NCI-H2227 treated with DMSO at 0.1 percent for 48 hours (cell line): ENCODE data around the gene AVPI1.
"Not testable (repeated sequence)": the region's sequence is repeated elsewhere in the genome, so short reads cannot be mapped to it uniquely, and the experiment has no call there.

Source experiments
- DNase-seq: peaks from one replicate; lab custom pipeline; 2025; lab: John Stamatoyannopoulos, UW

The AVPI1 gene

DNA sequence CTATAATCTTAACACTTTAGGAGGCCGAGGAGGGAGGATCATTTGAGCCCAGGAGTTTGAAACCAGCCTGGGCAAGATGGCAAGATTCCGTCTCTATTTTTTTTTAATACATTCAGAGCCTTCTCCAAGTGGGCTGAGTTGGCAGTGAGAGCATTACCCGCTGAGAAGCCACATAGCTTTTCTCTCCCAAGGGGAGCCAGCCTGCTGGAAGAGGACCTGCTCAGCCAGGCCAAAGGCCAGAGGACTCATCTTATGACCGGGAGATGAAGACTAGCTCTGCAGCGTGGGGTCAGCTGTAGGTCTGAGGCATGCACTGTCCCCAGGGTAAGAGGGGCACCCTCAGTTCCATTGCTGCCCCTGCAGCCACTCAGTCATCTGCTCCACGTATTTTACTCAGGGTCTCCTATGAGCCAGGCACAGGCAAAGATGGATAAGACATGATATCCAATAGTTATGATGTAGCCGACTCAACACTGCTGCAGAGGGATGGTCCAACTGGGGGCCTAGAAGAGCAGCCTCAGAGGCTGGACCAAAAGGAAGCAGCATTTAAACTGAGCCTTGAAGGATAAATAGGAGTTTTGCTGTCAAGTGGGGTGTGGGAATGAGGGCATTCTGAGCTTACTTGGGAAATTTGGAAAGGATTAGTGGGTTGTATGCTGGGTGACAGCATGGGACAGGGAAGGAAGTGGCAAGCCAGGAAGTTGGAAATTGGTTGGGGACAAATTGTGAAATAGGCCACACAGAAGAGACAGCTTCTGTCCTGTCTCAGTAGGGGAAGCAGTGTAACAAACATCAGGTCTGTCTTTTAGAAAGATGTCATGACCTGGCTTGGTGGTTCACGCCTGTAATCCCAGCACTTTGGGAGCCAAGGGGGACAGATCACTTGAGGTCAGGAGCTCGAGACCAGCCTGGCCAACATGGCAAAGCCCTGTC lies 24.9 kb upstream of the AVPI1 start:
- DNase-seq, result no peak

DNA sequence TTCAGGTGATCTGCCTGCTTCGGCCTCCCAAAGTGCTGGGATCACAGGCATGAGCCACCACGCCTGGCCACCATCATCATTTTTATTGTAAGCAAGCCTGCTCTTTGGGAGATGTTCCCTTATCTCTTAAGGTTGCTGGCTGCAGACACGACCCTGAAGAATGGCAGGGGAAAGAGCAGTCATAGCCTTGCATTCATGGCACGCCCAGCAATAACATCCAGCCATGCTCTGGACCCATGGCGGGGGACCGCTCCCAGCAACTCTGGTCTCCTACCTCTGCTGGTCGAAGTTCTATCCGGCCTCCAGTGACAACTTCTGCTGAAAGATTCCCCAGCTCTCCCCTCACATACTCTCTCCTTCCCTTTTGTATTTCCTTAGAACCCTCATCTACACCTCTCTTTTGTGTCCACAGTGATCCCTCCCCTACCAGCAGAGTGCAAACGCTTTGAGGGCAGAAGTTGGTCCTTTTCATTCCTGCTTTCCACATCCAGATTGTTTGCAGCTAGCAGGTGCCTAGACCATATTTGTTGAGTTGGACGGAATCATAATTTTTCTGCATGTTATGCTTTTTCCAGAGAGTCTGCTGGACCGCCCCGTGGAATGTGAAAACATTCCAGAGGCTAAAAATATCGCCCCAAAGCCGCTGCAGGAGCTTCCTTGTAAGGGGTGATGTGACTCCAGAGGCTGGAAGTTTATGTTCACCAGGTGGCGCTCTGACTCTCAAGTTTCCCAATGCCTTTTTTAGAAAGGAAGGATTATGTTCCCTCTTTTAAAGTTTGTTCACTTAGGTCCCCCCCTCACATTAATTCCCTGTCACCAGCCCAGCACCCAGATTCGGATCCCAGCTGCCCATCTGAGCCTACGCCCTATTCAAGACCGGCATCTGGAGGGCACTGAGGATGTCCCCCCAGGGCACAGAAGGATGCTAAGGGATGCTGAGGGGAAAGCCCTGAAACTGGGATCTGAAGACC lies 22.2 kb upstream of the AVPI1 start:
- peak; percentile 6 for DNase-seq

DNA sequence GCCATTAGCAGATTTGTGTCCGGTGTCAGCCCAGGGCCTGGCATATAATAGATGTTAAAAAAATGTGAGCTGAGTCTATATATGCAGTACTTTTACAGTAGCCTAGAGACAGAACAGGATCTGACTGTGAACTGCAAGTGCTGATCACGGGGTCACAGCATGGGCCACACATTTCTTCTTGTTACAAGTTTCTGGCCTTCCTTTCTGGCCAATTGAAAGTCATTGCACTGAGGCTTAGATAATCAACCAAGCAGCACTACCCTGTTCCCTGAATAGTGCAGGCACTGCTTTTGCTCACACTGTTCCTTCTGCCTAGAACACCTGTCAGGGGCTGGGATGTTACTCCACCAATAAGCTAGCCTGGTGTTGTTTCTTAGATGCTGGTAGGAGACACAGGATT lies 21.1 kb upstream of the AVPI1 start:
- no peak for DNase-seq

DNA sequence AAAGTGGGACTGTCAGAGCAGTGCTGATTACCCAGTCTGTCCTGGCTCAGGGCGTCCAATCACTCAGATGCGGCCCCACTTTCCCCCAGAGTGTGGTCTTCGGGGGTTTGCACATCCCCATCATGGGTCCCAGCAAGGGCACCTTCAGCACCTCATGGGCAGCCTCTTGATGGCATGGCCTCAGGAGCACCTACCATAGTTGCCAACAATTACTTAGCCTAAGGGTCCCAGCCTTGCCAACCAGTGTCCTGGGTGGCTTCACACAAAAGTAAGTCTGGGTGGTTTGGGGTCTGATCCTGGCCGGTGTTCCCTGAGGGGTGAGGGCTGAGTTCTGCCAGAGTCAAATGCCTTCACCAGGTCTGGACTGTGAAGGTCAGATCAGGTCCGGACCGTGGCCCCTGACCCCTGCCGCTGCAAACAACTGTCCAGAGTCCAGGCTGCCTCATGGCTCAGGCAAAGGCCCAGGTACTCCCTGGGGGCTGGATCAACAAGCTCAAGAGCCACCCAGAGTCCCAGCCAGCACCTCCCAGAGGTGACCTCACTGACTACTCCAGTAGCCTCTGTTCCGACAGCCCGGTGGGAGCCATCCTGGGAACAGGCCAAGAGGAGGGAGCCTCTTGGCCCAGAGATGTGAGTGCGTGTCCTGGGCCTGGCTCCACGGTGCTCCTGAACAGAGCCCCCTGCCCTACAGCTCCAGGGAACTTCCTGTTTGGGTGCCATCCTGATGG lies 20.3 kb upstream of the AVPI1 start:
- DNase-seq, result no peak

DNA sequence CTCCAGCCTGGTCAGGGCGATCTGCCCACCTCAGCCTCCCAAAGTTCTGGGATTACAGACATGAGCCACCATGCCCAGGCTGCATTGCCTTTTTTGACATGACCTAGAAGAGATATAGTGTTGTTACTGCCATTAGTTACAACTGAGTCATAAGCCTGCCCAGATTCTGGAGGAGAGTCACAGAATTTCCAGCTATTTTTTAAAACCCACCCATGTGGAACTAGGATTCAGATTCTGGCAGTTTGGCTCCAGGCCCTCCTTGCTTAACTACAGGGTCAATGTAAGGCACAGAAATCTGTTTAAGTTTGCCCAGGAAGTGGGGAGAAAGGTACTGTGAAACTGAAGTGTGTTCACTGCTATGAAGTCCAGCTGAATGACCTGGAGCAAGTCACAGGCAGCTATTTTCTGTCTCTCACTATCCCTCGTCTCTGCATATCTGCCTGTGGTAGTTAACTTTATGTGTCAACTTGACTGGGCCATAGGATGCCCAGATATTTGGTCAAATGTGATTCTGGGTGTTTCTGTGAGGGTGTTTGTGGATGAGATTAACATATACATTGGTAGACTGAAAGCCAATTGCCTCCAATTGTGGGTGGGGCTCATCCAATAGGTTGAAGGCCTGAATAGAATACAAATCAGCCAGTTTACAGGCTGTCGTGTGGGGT lies 18.1 kb upstream of the AVPI1 start:
- DNase-seq, result no peak

DNA sequence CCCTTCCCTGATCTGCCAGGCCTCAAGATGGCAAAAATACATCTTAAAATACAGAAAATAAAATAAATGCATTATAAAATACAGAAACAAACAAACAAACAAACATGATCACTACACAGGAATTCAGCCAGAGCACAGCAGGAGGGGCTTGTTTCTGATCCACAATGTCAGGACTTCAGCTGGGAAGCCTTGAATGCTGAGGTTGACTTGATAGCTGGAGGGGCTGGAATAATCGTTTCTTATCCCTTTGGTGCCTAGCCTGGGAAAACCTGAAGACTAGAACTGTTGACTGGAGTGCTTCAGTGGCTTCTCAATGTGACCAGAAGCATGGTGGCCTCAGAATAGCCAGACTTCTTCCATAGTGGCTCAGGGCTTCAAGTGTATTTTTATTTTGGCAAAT lies 17.3 kb upstream of the AVPI1 start:
- DNase-seq, result no peak

DNA sequence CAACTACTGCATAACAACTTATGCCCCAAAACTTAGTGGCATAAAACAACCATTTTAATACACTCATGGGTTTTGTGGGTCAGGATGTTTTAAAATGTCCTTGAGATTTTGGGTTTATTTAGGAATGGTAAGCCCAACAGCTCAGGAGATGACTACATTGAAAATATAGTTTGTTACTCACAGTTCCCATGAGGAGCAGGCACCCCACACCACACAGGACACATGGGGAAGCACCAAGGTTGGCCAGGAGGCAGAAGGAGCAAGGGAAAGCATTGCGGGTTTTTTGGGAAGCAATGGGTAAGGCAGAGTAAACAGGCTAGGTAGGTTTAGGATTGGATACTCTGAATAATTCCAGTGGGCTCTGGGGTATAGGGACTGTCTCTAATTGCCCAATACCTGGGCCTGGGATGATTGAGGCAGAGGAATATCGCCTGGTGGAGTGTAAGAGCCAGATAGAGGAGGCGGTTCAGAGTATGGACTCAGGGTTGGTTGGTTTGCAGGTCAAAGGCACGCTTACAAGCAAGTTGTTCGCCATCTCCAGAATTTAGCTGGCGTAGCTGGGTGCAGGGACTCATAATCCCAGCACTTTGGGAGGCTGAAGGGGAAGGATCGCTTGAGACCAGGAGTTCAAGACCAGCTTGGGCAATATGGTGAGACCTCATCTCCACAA lies 16.5 kb upstream of the AVPI1 start:
- DNase-seq, result no peak

DNA sequence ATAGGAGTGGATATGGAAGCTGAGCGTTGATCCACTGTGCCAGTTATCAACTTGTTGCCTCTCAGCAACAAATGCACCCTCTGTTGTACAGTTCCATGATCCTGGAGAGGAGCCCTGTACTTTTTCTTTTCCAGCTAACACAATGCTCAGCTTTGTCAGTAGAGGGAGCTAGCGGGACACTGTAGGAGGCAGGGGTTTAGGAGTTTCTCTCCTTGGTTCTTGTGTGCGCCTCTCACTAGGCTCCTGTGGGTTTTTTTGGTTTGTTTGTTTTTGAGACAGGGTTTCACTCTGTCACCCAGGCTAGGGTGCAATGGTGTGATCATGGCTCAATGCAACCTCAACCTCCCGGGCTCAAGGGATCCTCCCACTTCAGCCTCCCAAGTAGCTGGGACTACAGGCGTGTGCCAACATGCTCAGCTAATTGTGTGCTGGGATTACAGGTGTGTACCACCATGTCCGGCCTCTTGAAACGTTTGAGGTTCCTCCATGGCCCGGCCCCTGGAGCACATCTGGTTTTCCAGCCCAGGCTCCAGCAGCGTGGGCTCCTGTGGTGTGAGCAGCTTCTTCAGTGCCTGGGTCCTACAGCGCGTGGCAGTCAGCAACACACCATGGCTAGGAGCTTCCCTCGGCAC lies 14.5 kb upstream of the AVPI1 start:
- DNase-seq, result peak; percentile 58

DNA sequence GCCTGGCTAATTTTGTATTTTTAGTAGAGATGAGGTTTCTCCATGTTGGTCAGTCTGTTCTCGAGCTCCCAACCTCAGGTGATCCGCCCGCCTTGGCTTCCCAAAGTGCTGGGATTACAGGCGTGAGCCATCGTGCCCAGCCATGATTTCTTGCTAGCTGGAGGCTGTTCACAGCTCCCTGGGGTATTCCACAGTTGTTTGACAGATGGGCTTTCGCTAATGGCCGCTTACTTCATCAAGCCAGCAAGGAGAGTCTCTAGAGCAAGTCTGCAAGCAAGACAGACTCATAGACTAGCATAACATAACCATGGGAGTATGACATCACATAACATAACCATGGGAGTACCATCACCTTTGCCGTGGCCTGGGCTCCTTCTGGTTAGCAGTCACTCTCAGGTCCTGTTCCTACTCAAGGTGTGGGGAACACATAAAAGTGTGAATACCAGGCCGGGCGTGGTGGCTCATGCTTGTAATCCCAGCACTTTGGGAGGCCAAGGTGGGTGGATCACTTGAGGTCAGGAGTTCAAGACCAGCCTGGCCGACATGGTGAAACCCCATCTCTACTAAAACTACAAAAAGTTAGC lies 11.1 kb upstream of the AVPI1 start:
- not testable (repeated sequence) for DNase-seq

DNA sequence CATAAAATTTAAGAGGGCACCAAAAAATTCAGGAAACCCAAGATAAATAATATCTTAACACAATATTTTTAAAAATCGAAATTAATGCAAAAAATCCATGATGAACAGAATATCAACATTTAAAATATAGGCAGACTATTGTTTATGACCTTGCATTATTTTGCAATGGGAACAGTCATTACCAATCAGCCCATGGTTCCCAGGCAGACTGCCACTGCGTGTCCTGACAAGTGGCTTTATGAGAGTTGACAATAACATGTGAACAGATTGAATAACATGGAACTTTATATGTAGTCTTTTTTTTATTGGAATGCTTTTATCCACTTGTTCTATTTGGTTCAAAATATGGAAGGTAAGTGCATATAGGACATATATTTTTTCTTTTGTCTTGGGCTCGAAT lies 3.1 kb upstream of the AVPI1 start:
- no peak for DNase-seq

DNA sequence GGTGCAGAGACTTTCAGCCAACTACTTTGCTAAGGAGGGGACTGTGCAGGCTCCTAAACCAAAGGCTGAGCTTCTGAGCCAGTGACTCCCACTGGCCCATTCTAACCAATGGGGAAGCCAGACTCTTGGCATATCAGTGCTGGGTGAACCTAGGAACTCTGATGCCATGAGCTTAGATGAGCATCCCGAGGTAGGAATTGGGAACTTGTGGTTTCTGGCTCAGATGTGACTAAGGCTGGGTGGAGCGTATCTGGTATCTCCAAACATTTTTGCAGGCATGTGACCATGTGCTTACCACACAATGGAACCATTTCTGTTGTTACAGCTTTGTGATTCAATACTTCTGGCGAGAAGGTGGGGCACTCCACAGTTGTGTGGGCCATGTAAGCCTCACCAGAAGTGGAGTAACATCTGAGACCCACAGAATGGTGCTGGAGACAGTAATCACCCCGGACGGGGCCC lies 2.5 kb upstream of the AVPI1 start:
- no peak for DNase-seq

DNA sequence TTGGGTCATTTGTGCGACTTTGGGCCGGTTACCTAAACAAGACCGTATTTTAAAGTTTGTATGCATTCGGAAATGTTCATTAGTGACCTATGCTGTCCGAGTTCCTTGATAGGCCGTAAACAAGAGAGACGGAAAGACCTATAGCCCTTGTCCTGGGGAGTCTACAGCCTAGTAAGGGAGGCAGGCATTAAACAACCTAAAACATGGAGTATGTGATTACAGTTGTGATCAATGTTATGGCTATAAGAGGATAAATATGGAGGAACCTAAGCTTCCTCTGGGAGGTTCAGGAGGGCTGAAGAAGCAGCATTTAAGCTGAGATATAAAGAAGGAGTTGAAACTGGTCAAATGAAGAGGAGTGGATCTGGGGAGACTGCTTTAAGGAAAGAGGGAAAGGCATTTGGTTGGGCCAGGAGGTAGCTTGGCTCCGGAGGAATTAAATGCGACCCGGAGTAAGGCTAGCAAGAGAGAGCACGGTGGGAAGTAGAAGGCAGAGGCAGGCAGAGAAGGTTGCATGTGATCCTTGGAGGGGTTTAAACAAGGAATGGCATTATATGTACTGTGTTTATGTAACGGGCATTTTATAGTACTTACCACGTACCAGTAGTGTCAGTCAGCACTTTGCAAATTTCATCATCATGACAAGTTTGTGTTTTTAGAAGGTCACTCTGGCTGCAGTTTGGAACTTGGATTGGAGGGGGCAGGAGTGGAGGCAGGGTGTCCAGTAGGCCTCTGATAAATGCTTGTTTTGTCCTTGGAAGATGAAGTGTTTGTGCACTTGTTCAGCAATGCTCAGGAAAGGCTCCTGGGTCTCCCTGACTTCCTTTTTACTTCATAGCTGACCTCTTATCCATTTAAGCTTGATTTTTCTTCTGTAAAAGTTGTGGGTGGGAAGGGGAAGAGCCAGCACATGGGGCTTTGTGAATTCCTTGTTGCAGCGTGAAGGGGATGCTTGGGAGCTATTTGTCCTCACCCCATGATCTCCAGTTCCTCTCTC lies 1.0 kb upstream of the AVPI1 start:
- DNase-seq, result no peak

DNA sequence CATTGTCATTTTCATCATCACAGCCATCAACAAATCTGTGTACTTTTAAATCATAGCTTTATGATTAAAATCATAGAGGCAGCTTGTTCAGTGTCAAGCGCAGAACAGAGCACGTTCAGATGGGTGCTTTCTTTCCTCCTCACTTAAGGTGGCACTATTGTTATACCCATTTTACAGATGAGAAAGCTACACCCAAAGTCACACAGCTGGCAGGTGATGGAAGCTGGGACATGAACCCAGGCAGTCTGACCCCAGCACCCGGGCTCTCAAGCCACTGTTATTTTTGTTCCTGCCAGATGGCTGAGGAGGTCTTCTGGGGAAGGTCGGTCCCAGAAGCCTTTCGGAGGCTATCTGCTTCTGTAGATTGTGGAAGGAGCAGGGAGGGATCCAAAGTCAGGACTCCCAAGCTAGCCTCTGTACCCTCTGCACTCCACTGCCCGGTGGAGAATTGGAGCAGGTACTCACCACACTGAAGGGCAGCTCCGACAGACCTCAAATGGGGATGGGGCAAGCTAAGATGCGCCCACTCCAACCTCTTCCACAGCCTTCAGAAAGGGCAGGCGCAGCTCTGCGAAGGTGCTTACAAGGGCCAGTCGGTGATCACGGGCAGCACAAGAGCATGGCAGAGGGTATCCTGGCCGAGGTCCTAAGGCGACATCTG lies 610 bp downstream of the AVPI1 start:
- no peak for DNase-seq

DNA sequence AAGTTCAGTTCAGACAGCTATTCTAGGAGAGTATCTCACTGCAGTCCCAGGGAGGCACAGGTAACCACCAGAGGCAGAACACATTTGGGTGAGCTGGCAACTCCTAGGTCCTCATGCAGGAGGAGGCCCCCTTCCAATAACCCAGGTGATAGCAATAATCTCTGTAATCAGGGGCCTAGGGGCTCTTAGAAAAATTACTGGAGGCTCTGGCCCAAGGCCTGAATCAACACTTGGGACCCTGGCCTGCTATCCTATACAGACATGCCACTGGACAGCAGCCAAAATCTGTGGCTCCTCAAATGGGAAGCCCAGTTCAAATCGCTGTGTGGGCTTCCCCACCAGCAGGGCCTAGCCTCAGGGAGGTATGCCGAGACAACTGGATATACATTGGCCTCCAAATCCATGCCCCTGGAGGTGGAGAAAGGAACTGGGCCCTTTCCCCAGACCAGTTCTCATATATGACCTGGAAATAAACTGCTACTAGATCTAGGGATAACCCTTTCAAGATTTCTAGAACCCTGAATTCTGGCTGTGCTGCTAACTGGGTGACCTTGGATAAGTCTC lies 1.6 kb downstream of the AVPI1 start:
- no peak for DNase-seq

DNA sequence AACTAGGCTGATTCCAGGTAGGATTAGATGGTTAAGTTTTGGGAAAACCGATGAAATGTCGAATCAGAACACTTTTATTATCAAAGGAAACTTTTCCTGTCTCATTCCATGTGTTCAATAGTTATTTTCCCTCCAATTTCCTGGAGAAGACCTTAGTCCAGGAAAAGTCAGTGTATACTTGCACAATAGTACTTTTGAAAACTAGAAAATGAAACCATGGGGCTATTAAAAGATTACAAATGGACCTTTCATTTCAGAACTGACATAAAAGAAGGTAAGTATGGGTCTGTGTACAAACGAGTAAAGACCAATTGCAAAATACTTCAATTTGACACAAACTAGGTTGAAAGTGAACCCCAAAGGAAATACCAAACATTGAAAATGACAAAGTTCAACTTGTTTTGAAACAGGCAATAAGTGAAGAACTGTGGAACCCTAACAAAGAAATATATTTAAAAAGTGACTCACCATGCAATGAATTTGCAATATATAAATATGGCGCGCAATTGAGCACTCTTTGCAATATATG lies 2.1 kb downstream of the AVPI1 start:
- DNase-seq, result no peak

DNA sequence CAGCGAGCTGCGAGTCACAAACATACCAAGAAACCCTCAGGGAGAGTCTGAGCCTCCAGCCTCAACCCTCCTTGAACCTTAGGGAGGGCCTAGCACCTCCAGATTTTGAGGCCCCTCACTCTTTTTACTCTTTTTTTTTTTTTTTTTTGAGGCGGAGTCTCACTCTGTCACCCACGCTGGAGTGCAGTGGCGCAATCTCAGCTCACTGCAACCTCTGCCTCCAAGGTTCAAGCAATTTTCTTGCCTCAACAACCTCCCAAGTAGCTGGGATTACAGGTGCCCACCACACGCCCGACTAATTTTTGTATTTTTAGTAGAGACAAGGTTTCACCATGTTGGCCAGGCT lies 2.7 kb downstream of the AVPI1 start:
- not testable (repeated sequence) for DNase-seq

DNA sequence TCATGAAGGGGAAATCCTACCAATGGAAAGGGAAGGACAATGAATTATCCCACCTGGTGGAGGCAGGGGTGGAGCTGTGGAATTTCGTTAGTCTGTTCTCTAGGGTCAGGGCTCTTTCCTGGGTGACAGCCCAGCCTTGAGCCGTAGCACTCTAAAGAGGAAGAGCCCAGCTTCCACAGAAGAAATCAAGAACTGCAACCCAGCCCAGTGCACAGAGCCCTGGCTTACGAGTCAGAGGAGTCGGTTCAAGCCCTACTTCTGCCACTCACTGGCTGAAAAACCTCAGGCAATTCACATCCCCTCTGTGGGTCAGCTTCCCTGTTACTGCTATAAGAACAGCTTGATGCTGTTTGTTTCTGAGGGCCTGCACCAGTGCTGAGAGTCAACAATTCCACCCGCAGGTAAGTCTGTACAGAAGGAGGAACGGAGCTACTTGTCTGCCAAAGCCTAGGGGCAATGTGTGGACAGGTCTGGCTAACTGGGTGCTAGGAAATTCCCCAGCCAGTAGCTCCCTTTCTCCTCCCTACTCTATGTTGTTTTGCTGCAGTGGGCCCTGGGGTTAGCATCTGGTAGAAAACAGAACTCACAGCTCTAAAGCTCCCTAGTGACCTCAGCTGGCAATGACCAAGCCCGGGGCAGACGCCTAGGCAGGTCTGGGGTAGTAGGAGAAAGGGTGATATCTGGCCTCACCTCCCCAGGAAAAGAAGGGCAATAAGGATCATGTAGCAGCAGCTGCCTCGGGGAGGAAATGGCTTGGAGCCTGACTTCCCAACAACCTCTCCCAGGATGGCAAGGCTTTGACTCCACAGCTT lies 3.3 kb downstream of the AVPI1 start:
- no peak for DNase-seq
